HuH-7 (cell line): ENCODE data around the gene UFSP2.
A peak's percentile ranks its signal among the peaks of the same experiment; 100 is the strongest.

Experiments
- DNase-seq: peaks from one replicate; pipeline ENCODE4 v3.0.0; 2011; ENCODE audit warnings: low spot score

UFSP2 gene

DNA sequence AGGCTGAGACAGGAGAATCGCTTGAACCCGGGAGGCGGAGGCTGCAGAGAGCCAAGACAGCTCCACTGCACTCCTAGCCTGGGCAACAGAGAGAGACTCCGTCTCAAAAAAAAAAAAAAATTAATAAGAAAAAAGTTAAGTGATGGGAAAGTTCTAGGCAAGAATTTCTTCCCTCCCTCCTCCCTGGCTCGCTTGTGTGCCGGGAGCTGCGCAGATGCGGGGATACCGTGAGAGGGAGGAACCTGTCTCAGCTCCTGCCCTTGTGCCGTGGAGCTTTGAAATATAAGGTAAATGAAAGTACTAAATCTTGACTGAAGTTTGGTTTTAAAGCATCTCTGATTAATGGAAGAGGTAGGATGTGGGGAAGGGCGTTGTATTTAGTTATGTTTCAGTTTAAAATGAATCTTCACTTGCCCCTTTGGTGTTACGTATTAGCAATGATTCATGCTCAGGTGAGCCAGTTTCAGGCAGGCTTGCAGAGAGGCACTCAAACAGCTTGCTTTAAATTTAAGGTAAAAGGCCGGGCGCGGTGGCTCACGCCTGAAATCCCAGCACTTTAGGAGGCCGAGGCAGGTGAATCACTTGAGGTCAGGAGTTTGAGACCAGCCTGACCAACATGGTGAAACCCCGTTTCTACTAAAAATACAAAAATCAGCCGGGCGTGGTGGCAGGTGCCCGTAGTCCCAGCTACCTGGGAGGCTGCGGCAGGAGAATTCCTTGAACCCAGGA lies 1.4 kb upstream of the UFSP2 start:
- DNase-seq, result no peak

DNA sequence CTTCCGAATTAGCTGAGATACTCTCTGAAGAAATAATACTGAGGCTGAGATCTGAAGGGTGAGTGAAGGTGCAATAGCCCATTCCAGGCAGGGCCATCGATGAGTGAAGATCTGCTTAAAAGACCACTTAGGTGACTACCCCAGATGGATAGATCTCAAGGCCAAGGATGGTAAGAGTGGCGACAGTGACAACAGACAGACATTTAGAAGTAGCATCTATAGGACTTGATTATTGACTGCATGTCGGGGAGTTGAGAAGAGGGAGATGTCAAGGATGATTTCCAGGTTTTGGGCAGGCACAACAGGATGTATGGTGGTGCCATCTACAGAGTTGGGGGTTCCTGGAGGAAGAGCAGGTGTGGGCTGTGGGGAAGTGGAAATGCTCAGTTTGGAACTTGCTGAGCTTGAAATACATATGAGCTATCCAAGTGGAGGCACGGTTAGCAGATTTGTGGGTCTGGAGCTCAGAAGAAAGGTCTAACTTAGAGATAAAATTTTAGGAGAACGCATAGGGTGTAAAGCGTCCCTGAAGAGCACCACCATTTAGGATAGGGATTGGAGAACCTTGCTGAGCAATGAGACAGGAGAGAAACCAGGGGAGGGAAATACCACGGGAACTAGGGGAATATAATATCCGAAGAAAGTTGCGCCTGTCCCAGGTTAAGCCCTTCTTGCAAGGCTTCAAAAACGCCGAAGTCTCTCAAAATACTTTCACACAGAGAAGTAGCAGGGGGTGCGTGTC lies 688 bp downstream of the UFSP2 start:
- no peak for DNase-seq

GRCh38 chr4:185421366-185422124 lies 4.2 kb downstream of the UFSP2 start:
- no peak for DNase-seq

- DNase-seq, result no peak
These were observed 8.8 kb downstream of the UFSP2 start for GRCh38 chr4:185416955-185417354.

DNA sequence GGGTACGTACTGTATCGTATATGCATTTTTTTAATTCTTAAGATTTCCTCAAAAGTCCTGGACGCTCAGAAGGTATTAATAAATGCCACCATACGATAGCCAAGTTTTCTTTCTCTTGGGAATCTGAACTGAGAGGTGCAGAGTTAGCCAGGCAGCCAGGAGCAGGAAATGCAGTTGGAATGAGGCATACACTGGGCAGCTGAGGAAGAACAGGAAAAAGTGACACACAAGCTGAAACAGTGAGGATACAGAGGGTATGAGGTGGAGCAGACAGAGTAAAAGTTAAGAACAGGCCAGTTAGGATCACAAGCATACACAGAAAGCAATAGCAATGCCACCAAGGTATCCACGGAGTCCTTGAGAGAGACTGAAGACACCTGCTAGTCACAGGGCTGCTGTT lies 13.4 kb downstream of the UFSP2 start:
- no peak for DNase-seq

DNA sequence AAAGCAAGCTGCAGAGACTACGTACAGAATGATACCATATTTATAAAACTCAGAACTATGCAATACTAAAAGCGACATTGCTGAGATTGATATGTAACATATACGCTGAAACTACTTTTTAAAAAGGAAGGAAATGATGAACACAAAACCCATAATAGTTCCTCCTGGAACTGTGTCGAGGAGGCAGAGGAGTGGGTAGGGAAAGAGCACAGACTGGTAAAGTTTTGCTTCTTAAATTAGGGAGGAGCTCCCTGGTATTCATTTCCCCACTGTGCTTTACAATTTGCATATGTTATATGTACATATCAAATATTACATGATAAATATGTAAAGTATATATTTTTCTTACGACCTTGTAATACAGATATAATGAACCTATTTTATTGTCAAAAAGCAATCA lies 13.9 kb downstream of the UFSP2 start:
- DNase-seq, result no peak

DNA sequence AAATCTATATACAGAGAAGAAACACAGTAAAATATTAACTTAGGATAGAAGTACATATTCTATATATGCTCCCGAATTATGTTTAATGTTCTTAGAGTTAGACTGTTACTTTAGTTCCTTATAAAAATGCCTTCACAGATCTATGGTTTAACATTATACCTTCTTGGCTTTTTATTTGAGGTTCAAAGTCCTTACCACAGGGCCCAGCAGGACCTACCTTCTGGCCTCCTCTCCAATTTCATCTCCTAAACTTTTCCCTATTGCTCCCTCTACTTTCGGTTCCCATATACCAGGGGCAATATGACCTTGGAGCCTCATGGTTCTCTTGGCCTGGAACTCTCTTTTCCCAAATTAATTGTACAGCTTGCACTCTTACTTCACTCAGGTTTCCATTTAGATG lies 17.3 kb downstream of the UFSP2 start:
- DNase-seq, result no peak

GRCh38 chr4:185405296-185405999 lies 20.3 kb downstream of the UFSP2 start:
- DNase-seq, result no peak

GRCh38 chr4:185404031-185404430 lies 21.7 kb downstream of the UFSP2 start:
- no peak for DNase-seq

- DNase-seq, result no peak
These were observed 26.3 kb downstream of the UFSP2 start for GRCh38 chr4:185399466-185399865.

DNA sequence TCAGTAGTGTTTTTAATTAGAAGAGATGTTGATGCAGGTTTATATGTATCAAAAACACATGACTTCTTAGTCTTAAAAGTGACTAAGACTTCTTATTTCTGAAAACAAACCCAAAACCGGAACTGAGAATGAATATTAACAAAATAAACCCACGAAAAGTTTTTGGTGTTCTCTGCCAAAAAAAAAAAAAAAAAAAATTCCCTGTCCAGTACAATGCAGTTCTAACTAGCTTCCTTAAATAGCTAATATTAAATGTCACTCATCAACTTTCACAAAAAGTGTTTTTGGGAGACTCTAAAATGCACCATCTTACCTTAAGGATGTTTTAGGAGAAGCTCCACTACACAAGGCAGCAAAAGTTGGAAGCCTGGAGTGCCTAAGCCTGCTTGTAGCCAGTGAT lies 27.1 kb downstream of the UFSP2 start:
- no peak for DNase-seq

DNA sequence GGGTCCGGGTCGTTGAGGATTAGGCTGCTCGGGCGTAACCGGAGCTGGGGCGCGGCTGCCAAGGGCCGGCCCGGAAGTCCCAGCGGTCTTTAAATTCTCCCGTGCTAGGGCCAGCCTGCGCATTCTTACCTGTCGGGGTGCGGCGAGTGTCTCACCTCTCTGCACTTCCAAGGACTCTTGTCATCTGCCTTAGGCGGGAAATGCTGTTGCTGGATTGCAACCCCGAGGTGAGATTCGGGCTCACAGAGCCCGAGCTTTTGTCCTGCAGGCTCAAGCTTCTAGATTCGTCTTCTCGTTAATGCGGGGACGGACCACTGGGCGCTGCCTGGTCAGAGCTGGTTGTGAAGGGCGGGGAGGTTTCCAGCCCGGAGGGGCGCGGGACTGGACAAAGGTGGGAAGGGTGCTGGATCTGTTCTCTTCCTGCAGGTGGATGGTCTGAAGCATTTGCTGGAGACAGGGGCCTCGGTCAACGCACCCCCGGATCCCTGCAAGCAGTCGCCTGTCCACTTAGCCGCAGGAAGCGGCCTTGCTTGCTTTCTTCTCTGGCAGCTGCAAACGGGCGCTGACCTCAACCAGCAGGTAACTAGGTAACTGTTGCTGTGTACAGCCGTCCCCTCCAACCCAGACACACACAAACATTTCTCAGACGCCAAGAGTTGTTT lies 28.9 kb downstream of the UFSP2 start, which contains the start of gene ANKRD37:
ANKRD37 (plus strand) TSS at position 118 of the 662 bp plus-strand sequence; CDS start at position 201, 83 bp downstream.
- DNase-seq, result no peak

- DNase-seq, result peak; percentile 55
These were observed 29.6 kb downstream of the UFSP2 start for GRCh38 chr4:185395956-185396723.

GRCh38 chr4:185395238-185395955 lies 30.4 kb downstream of the UFSP2 start, which contains the start of gene LRP2BP:
Gene LRP2BP, minus strand, starts transcription at chr4:185395924. Its CDS starts 17,738 bp downstream, at chr4:185378186.
- no peak for DNase-seq

DNA sequence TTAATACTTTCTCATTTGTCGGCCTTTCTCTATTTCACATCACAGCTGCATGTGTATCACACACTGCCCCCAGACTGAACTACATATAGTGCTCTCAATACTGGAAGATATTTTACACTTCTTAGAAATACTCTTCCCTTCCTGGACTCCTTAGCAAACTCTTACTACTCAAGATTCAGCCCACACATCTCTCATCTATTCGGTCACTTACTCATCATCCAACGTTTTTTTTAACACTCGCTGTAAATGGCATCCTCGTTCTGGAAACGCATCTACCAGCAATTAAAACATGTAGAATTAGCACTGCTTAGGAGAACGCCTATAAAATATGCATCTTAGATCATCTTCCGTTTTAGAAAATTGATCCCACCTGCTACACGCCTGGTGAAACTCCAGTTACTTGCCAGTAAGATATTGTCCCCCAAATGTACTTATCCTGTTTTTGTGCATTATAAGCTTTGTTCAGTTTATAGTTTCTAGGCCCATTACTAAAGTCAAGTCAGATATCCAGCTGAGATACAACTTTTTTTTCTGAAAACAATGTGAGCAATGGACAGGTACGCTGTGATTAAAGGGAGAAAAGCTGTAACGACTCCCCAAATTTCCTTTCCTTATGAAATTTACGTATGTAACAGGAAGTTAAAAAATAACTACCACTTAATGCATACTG lies 31.1 kb downstream of the UFSP2 start:
- DNase-seq, result no peak

DNA sequence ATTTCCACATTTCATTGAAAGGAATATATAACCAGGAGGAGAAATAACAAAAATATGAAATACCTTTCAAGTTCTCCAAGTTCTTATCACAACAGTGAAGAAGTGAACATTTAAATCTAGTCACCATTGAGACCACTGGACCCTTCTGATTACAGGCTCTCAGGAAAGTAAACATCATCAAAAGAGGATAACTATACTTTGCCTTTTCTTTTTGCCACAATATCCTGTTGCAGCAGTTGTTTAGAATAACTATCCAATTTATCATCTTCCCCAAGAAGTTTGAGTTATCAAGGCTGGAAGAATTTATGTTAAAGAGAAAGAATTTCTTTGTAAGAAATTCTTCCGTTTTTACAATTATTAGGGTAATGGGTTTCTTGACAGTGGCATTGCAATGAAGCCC lies 33.6 kb downstream of the UFSP2 start:
- no peak for DNase-seq

DNA sequence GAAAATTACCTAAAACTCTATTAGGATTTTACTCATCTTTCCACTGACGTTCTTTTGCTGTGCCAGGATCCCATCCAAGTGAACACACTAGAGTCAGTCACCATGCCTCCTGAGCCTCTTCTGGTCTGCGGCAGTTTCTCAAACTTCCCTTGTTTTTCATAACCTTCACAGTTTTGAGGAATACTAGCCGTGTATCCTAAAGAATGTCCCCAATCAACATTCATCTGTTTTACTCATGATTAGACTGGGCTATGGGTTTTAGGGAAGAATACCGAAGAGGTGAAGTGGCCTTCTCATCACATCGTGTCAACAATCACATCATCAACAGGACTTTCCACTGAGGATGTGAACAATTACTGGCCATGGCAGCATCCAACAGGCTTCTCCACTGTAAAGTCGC lies 34.8 kb downstream of the UFSP2 start:
- DNase-seq, result no peak

GRCh38 chr4:185387957-185388356 lies 37.8 kb downstream of the UFSP2 start:
- DNase-seq, result no peak

DNA sequence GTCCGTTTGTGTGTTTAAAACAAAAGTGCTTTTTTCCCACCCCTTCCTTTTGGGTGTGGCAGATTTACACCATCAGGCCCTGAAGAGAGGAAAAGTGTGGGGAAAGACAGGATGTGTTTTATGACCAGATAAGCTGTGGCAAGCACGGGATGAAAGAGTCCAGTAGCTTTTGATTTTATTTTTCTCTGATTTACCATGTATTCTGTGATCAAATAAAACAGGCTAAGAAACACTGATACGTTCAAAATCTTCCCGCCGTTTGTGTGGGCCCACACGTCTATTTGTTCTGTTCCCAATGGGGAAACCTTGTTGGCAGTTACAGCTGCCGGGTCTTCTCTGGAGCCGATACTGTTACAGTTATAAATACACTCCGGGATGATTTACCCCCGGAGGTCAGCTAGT lies 40.8 kb downstream of the UFSP2 start:
- DNase-seq, result no peak

GRCh38 chr4:185384061-185384460 lies 41.7 kb downstream of the UFSP2 start:
- no peak for DNase-seq
